ENCODE measurements around the gene THSD4. TPM values are rescaled to one million over a fixed set of nuclear protein-coding genes. Genes with fewer than 3 reads are reported as not detected.

Gene THSD4
- total and polyA plus RNA-seq, 2 of the 8 experiments (the other 6 are each of a cell fraction or from before 2014, with no cell fraction given), result 2.5 to 6.2 TPM

DNA sequence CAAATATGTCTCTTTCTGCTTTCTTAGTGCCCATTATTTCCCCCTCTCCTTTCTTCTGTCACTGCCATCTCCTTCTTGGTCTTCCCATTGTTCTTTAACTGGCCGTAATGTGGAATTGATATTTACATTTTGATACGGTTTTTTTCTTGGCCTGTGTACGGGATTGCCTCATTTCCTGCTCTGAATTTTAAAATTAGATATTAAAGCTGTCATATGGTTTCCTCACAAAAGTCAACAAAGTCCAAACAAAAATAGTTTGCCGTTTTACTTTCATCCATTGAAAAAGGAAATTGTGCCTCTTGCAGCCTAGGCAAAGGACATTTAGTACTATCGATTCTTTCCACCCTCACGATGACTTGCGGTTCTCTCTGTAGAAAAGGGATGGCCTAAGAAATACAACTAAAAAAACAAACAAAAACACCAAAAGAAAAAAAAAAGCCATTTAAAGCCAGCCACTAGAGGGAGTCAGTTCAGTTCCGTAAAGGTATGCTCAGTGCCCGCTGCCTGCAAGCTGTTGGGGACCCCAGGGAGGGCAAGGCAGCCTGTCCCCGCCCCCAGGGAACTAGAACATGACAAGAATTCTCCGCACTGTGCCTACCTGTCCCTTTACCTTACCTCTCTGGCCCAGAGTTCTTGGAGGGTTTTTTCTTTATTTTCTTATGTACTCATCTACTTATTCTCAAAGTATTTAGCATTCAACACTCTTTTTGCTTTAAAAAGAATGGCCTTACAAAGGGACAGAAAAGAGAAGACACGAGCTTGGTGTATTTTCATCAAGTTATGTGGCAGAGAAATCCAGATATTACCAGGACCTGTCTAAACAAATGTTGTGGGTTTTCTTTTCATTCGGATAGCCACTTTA is 665.1 kb downstream of the THSD4 start:
- ChIA-PET CTCF (ENCODE audit: partially characterized antibody) (interaction anchor here (0.6 to 5.8 kb wide), 18 partner anchors 8 to 1151 kb away, joined by 3 to 49 read pairs (median 5); no protein-coding TSS in a partner anchor), POLR2A (ENCODE audit: partially characterized antibody) (interaction anchor here (2.2 kb wide), 1 partner anchor 28 kb away, joined by 7 read pairs; no protein-coding TSS in a partner anchor)
- no peaks in the 10 kb centered on the region for H3K23me2 ChIP-seq (ENCODE audit: low read depth, low read length)
- no peak overlapping the region for H3K9ac ChIP-seq (replicated peaks in 1 of 4; ENCODE audit: extremely low read depth in 1 of 4, low read depth in 3 of 4, low read length in 3 of 4)
- no peak overlapping the region for H2BK15ac ChIP-seq (ENCODE audit: low read length)
- H4K8ac ChIP-seq (ENCODE audit: extremely low read depth, insufficient read depth, low read length), result no peak overlapping the region
- H3K4me3 ChIP-seq (ENCODE audit: extremely low read depth in 1 of 4, insufficient read depth in 2 of 4, low read depth in 3 of 4, low read length in 4 of 4), result no peak overlapping the region
- no peaks in the 10 kb centered on the region for H4K20me1 ChIP-seq (replicated peaks in 1 of 2; ENCODE audit: control insufficient read depth in 1 of 2, insufficient read depth in 2 of 2, low read length in 2 of 2)
- no peaks in the 10 kb centered on the region for H3K36me3 ChIP-seq (ENCODE audit: control insufficient read depth in 2 of 4, insufficient read depth in 4 of 4, low read length in 3 of 4)
- H3K14ac ChIP-seq (ENCODE audit: insufficient read length), result no peak overlapping the region
- H3K56ac ChIP-seq (replicated peaks; ENCODE audit: insufficient read length, low read depth, low read length), result no peak overlapping the region
- H3K4me1 ChIP-seq (replicated peaks in 1 of 4; ENCODE audit: control insufficient read depth in 3 of 4, insufficient read depth in 4 of 4, low read length in 3 of 4), result no peaks in the 10 kb centered on the region; a peak in 3 of 7 replicates
- no peaks in the 10 kb centered on the region for H3K27me3 ChIP-seq (replicated peaks in 1 of 4; ENCODE audit: control insufficient read depth in 3 of 4, extremely low read depth in 1 of 4, insufficient read depth in 3 of 4, low read length in 3 of 4)
- no peaks in the 10 kb centered on the region for H3K79me1 ChIP-seq (ENCODE audit: low read depth, low read length)
- H2BK20ac ChIP-seq (ENCODE audit: low read length), result no peak overlapping the region
- H4K5ac ChIP-seq (ENCODE audit: insufficient read length, low read depth, low read length), result no peak overlapping the region
- no peak overlapping the region for H3K27ac ChIP-seq (ENCODE audit: low read depth, low read length)
- no peak overlapping the region for H2AK5ac ChIP-seq (ENCODE audit: low read depth, low read length)
- no peak overlapping the region for H2BK12ac ChIP-seq (ENCODE audit: low read depth, low read length)
- no peak overlapping the region for H3K4me2 ChIP-seq (ENCODE audit: insufficient read depth in 1 of 2, low read depth in 2 of 2, low read length in 2 of 2)
- no peak overlapping the region for H2AFZ ChIP-seq (ENCODE audit: low read length)
- H4K91ac ChIP-seq (replicated peaks; ENCODE audit: insufficient read length, low read length), result no peak overlapping the region
- DNase-seq (ENCODE audit: low read depth in 1 of 2, low spot score in 2 of 2), result peak in 1 of 2 experiments; percentile 31
- peak; percentile 42 for FAIRE-seq
- no peak overlapping the region for H3K18ac ChIP-seq (ENCODE audit: extremely low read depth, low read length)
- no peak overlapping the region for H2BK5ac ChIP-seq (ENCODE audit: low read depth, low read length)
- no peak overlapping the region for H3K23ac ChIP-seq (ENCODE audit: insufficient read length)
- H3K79me2 ChIP-seq (ENCODE audit: control insufficient read depth in 1 of 2, insufficient read depth in 2 of 2, low read length in 2 of 2), result no peaks in the 10 kb centered on the region
- WGBS, 2 experiments (ENCODE audit: extremely low coverage in 1 of 2, insufficient coverage in 1 of 2, insufficient read length in 1 of 2, insufficient replicate concordance in 2 of 2, low coverage in 1 of 2, low lambda C conversion rate in 2 of 2, missing lambda C conversion rate in 1 of 2), result 45% methylated on average over 13 of the region's 13 CpGs; no CpG with 5 or more reads in 1 of the 2 experiments
- H2BK120ac ChIP-seq (replicated peaks; ENCODE audit: low read depth, low read length), result no peak overlapping the region
- no peaks in the 10 kb centered on the region for H3K9me3 ChIP-seq (ENCODE audit: insufficient read depth in 2 of 2, low read depth in 1 of 2, low read length in 1 of 2)
- no peak overlapping the region for H3K4ac ChIP-seq (replicated peaks; ENCODE audit: insufficient read length, low read depth, low read length)
- TF ChIP-seq SUZ12 (IDR thresholded peaks at IDR 0.05; ENCODE audit: low read length) (no peak), ASH2L (IDR thresholded peaks at IDR 0.05; ENCODE audit: low read length) (no peak), KDM4A (IDR thresholded peaks at IDR 0.05; ENCODE audit: low read depth, low read length, severe bottlenecking) (no peak), CTCF (IDR thresholded peaks at IDR 0.05; ENCODE audit: control extremely low read depth in 1 of 3, insufficient read depth in 1 of 3, low read depth in 1 of 3, low read length in 3 of 3) (peak; percentile 50 to 76 (median 68)), POLR2A (IDR thresholded peaks at IDR 0.05; ENCODE audit: control extremely low read depth in 1 of 2, low read depth in 2 of 2, low read length in 2 of 2) (no peak), NRF1 (IDR thresholded peaks at IDR 0.05; ENCODE audit: low read depth, low read length) (no peak), YY1 (IDR thresholded peaks at IDR 0.05; ENCODE audit: low read depth, low read length) (0 out of 2 replicates have a peak, but pooled peaks have one; percentile 37), RAD21 (IDR thresholded peaks at IDR 0.05 in 1 of 2, conservative IDR thresholded peaks at IDR 0.05 in 1 of 2; ENCODE audit: low read depth in 2 of 2, low read length in 2 of 2) (peak; percentile 51 to 67), EZH2 (IDR thresholded peaks at IDR 0.05; ENCODE audit: low read depth, low read length, severe bottlenecking) (no peak)

All from H1 (cell line).